H9 (cell line): ENCODE measurements around the gene GALNT13. TPM values are rescaled to one million over a fixed set of nuclear protein-coding genes. Genes with fewer than 3 reads are reported as not detected.

Experiments
- DNase-seq: peaks from one replicate; pipeline ENCODE4 v3.0.0-alpha.2; 2017
- H2AFZ ChIP-seq: one replicate; pipeline ENCODE4 v1.6.1; 2013; ENCODE audit warnings: mild to moderate bottlenecking, low read length, control low read depth, moderate library complexity
- H2AK5ac ChIP-seq: 2 replicates; pipeline ENCODE4 v1.6.1; 2013; ENCODE audit warnings: low read length, control low read depth, mixed read lengths; ENCODE audit not compliant: insufficient read length
- H2BK120ac ChIP-seq: one replicate; pipeline ENCODE4 v1.6.1; 2013; ENCODE audit warnings: low read depth, mild to moderate bottlenecking, low read length, control low read depth, inconsistent platforms; ENCODE audit not compliant: poor library complexity, severe bottlenecking
- H2BK12ac ChIP-seq: 2 replicates; pipeline ENCODE4 v1.6.1; 2013; ENCODE audit warnings: low read length, control low read depth, mixed read lengths, low read depth; ENCODE audit not compliant: insufficient read length
- H2BK15ac ChIP-seq: 2 replicates; pipeline ENCODE4 v1.6.1; 2013; ENCODE audit warnings: low read depth, low read length, control low read depth
- H2BK20ac ChIP-seq: one replicate; pipeline ENCODE4 v1.6.1; 2013; ENCODE audit warnings: low read depth, mild to moderate bottlenecking, low read length, control low read depth, inconsistent platforms; ENCODE audit not compliant: poor library complexity, severe bottlenecking
- H2BK5ac ChIP-seq: 2 replicates; pipeline ENCODE4 v1.6.1; 2013; ENCODE audit warnings: low read length, control low read depth, mixed read lengths; ENCODE audit not compliant: insufficient read length
- H3K14ac ChIP-seq: 2 replicates; pipeline ENCODE4 v1.6.1; 2013; ENCODE audit warnings: low read length, control low read depth; ENCODE audit not compliant: insufficient read depth
- H3K18ac ChIP-seq: 2 replicates; pipeline ENCODE4 v1.6.1; 2013; ENCODE audit warnings: low read depth, mild to moderate bottlenecking, mixed read lengths, low read length, control low read depth; ENCODE audit not compliant: insufficient read length
- H3K23ac ChIP-seq: 2 replicates; pipeline ENCODE4 v1.6.1; 2013; ENCODE audit warnings: low read length, control low read depth, mixed read lengths, low read depth; ENCODE audit not compliant: insufficient read length
- H3K23me2 ChIP-seq: 2 replicates; pipeline ENCODE4 v1.6.1; 2013; ENCODE audit warnings: low read depth, mild to moderate bottlenecking, mixed read lengths, low read length, control low read depth; ENCODE audit not compliant: insufficient read length, poor library complexity, severe bottlenecking
- H3K27ac ChIP-seq: 2 replicates; pipeline ENCODE4 v1.5.1; 2013; ENCODE audit warnings: low read length, control low read depth, mixed read lengths, low read depth; ENCODE audit not compliant: insufficient read length
- H3K27me3 ChIP-seq: 2 replicates; pipeline ENCODE4 v1.6.1; 2013; ENCODE audit warnings: low read length, control low read depth, inconsistent platforms; ENCODE audit not compliant: insufficient read depth
- H3K4ac ChIP-seq: 2 replicates; pipeline ENCODE4 v1.6.1; 2013; ENCODE audit warnings: low read depth, mild to moderate bottlenecking, control low read depth, inconsistent platforms, low read length, moderate library complexity
- H3K4me1 ChIP-seq: 2 replicates; pipeline ENCODE4 v1.6.1; 2013; ENCODE audit warnings: low read length, control low read depth, inconsistent platforms; ENCODE audit not compliant: insufficient read depth
- H3K4me2 ChIP-seq: 2 replicates; pipeline ENCODE4 v1.6.1; 2013; ENCODE audit warnings: low read length, control low read depth, mixed read lengths; ENCODE audit not compliant: insufficient read length, insufficient read depth
- H3K56ac ChIP-seq: 2 replicates; pipeline ENCODE4 v1.6.1; 2013; ENCODE audit warnings: low read depth, mild to moderate bottlenecking, mixed read lengths, low read length, control low read depth; ENCODE audit not compliant: insufficient read length
- H3K79me1 ChIP-seq: 2 replicates; pipeline ENCODE4 v1.6.1; 2013; ENCODE audit warnings: low read depth, mild to moderate bottlenecking, moderate library complexity, low read length, control low read depth, inconsistent platforms; ENCODE audit not compliant: insufficient read depth, poor library complexity, severe bottlenecking
- H3K79me2 ChIP-seq: 2 replicates; pipeline ENCODE4 v1.6.1; 2013; ENCODE audit warnings: low read length, control low read depth, inconsistent platforms; ENCODE audit not compliant: insufficient read depth
- H3K9ac ChIP-seq: 2 replicates; pipeline ENCODE4 v1.6.1; 2013; ENCODE audit warnings: low read length, control low read depth, mixed read lengths; ENCODE audit not compliant: insufficient read length; ENCODE audit errors: extremely low read depth
- H3K9me3 ChIP-seq: one replicate; pipeline ENCODE4 v1.6.1; 2013; ENCODE audit warnings: low read depth, low read length, inconsistent platforms; ENCODE audit not compliant: control insufficient read depth
- H3T11ph ChIP-seq: one replicate; pipeline ENCODE4 v1.6.1; 2013; ENCODE audit warnings: mild to moderate bottlenecking, low read length, control low read depth, inconsistent platforms
- H4K20me1 ChIP-seq: one replicate; pipeline ENCODE4 v1.6.1; 2013; ENCODE audit not compliant: control insufficient read depth, insufficient read length, insufficient read depth
- H4K5ac ChIP-seq: 2 replicates; pipeline ENCODE4 v1.6.1; 2013; ENCODE audit warnings: low read depth, mild to moderate bottlenecking, mixed read lengths, low read length, control low read depth; ENCODE audit not compliant: insufficient read length
- H4K8ac ChIP-seq: replicated peaks from 2 replicates; pipeline ENCODE4 v1.6.1; 2013; ENCODE audit warnings: low read length, control low read depth, mixed read lengths, low read depth; ENCODE audit not compliant: insufficient read length
- H4K91ac ChIP-seq: 2 replicates; pipeline ENCODE4 v1.6.1; 2013; ENCODE audit warnings: low read depth, mild to moderate bottlenecking, moderate library complexity, mixed read lengths, low read length, control low read depth; ENCODE audit not compliant: insufficient read length
- H3K27ac Mint-ChIP-seq, 3 experiments: 2 replicates in 2 of 3; 3 replicates in 1 of 3; pipeline ENCODE4 v1.8.0; 2020 to 2021; ENCODE audit warnings: mixed read lengths in 3 of 3, mild to moderate bottlenecking in 1 of 3, moderate library complexity in 1 of 3
- H3K27me3 Mint-ChIP-seq: 2 replicates; pipeline ENCODE4 v1.8.0; 2021; ENCODE audit warnings: low read depth, mild to moderate bottlenecking, moderate library complexity, mixed read lengths
- H3K36me3 Mint-ChIP-seq, 3 experiments: 2 replicates in 2 of 3; 3 replicates in 1 of 3; pipeline ENCODE4 v1.8.0; 2020 to 2021; ENCODE audit warnings: low read depth in 3 of 3, mixed read lengths in 3 of 3; ENCODE audit not compliant: insufficient read depth in 1 of 3
- H3K4me1 Mint-ChIP-seq, 2 experiments: 2 replicates each; pipeline ENCODE4 v1.8.0; 2020; ENCODE audit warnings: mixed read lengths in 2 of 2
- H3K4me3 Mint-ChIP-seq, 2 experiments: 2 replicates in 1 of 2; 3 replicates in 1 of 2; pipeline ENCODE4 v1.8.0; 2020 to 2021; ENCODE audit warnings: mild to moderate bottlenecking in 2 of 2, mixed read lengths in 2 of 2, moderate library complexity in 1 of 2
- H3K9me3 Mint-ChIP-seq, 2 experiments: 2 replicates in 1 of 2; 3 replicates in 1 of 2; pipeline ENCODE4 v1.8.0; 2020; ENCODE audit warnings: mild to moderate bottlenecking in 2 of 2, mixed read lengths in 2 of 2, moderate library complexity in 1 of 2
- WGBS: extraction: QIAGEN DNeasy Blood & Tissue Kit; methylation state at CpG from one replicate; pipeline ENCODE4 v1.1.7; 2013; ENCODE audit warnings: missing lambda C conversion rate, low lambda C conversion rate, mixed read lengths; ENCODE audit not compliant: insufficient read length; ENCODE audit errors: extremely low coverage; 5-methylcytosine and 5-hydroxymethylcytosine counted together
- total RNA-seq: library from RNA; stranded (reverse); gene quantifications from 2 replicates; pipeline ENCODE4 v1.2.1, GENCODE V29; 2021
- TF ChIP-seq, protein P1 (sequence below): fragments of 200-600 bp; sonication (generic); conservative IDR thresholded peaks from 3 replicates; pipeline ENCODE4 v1.8.0; 2021; ENCODE audit warnings: antibody characterized with exemption, mild to moderate bottlenecking

The GALNT13 gene
- total RNA-seq, 1 experiment from 2014 or later = 6.6 TPM

DNA sequence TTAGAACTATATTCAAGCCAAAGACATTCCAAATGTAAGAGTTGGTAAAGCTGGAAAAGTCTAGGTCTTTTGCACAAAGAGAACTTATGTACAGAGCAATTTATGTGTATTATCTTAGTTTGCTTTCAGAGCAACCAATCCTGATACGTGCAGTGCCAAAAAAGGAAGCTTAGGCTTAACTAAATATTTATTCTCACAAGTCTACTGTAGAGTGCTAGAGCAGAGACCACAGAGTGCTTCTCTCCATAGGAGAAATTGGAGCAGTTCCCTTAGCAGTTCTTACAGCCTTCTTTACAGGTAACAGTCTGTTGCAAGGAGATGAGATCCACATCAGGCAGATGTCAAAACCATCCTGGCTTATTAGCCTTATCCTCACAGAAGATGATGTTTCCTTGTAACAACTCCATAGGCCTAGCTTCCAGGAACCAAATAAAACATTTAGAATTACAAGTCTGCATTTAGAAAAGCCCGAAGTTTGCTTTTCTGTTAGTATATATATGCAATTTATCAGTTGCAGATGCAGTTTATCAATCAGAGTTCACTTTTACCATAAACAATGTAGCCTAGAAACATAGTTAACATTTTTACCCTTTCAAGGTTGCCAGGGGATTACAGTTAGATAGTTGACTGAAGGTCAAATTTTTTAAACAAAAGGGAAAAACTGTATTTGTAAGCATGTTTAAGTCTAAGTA is 576.2 kb downstream of the GALNT13 start:
- Histone ChIP-seq H3K4ac (no peak overlapping the region), H3K27me3 (no peaks in the 10 kb centered on the region), H3K9ac (no peak overlapping the region), H3K14ac (no peak overlapping the region), H3T11ph (no peak overlapping the region), H3K4me2 (no peak overlapping the region), H3K27ac (no peak overlapping the region), H3K79me1 (no peaks in the 10 kb centered on the region), H3K56ac (no peak overlapping the region), H4K20me1 (no peaks in the 10 kb centered on the region), H3K23ac (no peak overlapping the region), H3K79me2 (no peaks in the 10 kb centered on the region), H3K4me1 (no peaks in the 10 kb centered on the region), H4K5ac (no peak overlapping the region), H2BK20ac (no peak overlapping the region), H4K8ac (no peak overlapping the region), H3K18ac (no peak overlapping the region), H2BK15ac (no peak overlapping the region), H2AK5ac (no peak overlapping the region), H2BK120ac (no peak overlapping the region), H3K9me3 (no peaks in the 10 kb centered on the region), H2AFZ (no peak overlapping the region), H2BK12ac (no peak overlapping the region), H3K23me2 (no peaks in the 10 kb centered on the region), H4K91ac (no peak overlapping the region), H2BK5ac (no peak overlapping the region)
- Mint-ChIP-seq H3K36me3 (no peaks in the 10 kb centered on the region), H3K27ac (no peak overlapping the region), H3K4me1 (no peaks in the 10 kb centered on the region), H3K4me3 (no peak overlapping the region), H3K27me3 (no peaks in the 10 kb centered on the region), H3K9me3 (no peaks in the 10 kb centered on the region)
- no peak for DNase-seq
- TF ChIP-seq, protein P1, sequence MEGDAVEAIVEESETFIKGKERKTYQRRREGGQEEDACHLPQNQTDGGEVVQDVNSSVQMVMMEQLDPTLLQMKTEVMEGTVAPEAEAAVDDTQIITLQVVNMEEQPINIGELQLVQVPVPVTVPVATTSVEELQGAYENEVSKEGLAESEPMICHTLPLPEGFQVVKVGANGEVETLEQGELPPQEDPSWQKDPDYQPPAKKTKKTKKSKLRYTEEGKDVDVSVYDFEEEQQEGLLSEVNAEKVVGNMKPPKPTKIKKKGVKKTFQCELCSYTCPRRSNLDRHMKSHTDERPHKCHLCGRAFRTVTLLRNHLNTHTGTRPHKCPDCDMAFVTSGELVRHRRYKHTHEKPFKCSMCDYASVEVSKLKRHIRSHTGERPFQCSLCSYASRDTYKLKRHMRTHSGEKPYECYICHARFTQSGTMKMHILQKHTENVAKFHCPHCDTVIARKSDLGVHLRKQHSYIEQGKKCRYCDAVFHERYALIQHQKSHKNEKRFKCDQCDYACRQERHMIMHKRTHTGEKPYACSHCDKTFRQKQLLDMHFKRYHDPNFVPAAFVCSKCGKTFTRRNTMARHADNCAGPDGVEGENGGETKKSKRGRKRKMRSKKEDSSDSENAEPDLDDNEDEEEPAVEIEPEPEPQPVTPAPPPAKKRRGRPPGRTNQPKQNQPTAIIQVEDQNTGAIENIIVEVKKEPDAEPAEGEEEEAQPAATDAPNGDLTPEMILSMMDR = no peak
- WGBS = no CpG with 5 or more reads among the region's 2 CpGs
